EL (cell line): Measurements from ENCODE around the gene ASB13.
A peak's percentile ranks its signal among the peaks of the same experiment; 100 is the strongest.

Experiments
- DNase-seq: peaks from one replicate; pipeline ENCODE4 v3.0.0-alpha.2; 2016

ASB13 gene

DNA sequence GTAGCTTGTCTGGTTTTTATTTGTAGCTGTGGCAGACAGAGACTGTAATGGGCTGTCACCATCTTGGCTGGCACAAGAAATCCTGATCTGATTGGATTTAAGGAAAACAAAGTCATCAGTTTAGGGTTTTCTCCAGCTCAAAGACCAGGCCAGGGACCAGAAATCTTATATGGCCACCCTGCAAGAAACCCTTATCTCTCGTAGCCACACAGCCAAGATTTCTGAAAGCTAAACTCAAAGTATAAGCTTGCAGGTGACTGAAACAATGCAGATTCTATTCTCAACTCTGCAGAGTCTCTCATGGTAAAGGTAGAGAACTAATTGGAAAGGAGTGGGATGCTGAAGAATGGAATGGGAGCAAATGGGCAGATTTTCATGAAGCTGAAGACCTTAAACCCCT is 3.2 kb upstream of the ASB13 start:
- no peak for DNase-seq

- no peak for DNase-seq
Observed at GRCh38 chr10:5668429-5668828, 2.0 kb upstream of the ASB13 start.

GRCh38 chr10:5666841-5667630 is 641 bp upstream of the ASB13 start:
- DNase-seq: no peak

- no peak for DNase-seq
Observed at GRCh38 chr10:5665373-5666007, 905 bp downstream of the ASB13 start.

DNA sequence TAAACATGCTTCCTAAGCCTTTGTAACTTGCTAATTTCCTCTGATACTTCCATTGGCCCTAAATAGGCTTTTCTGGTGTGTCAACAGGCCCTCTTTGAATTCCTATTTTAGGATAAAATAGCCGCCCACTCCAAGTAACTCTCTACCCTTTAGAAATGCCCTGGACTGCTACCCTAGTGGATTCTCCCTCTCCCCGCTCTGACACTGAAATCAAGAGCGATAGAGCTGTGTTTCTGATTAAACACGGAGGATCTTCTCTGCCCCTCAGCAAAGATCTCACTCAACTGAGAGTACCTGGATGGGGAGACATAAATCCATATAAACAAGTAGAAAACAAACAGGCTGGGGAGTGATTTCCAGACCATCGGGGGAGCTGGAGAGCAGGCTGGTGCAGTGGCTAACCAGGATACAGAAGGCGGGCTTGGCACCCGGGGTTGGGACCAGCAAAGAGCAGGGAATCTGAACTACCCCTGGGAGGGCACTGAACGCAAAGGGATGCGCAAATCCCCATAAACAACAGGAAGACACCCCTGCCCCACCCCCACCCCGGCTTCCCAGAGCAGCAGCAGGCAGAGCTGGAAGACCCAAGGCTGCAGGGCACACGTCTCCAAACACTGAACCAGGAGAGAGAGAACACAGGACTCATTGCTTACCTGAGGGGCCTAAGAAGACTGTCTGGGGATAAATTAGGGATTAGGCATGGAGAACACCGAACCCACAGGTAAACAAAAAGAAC is 2.5 kb downstream of the ASB13 start:
- DNase-seq: no peak

DNA sequence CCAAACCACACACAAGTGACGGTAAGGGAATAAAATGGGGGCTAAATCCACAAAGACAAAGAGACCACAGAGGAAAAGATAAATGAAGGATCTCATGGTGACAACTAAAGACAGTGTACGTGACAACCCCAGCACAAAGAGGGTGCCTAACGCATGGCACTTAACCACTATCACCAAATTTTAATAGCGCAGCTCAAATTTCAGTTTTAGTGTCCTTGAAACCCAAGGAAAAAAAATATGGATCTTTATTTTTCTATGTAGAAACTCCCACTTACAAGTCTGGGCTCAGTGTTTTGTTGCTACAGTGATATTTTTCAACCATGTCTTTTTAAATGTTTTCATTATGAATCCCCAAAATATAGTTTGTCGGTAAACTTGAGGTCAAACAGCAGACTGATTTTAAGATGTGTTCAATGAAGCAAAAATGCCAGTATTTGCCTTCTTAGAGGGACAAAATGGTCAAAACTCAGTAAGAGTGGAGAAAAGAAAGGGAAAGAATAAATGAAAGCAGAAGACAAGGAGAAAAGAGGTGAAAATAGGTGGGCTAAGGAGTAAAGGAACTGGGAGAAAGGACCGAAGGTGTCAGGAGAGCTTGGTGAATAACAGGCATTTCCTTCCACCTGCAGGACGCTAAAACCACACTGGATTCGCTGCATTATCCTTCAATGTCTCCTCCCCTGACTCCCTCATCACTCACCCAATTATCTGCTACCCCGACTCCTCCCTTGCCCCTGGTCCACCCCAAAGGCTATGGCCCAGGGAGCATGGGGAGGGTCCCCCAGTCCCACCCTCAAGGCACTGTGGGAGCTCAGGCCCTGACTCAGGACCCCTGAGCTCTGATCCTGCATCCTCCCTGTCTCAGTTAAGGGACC is 3.5 kb downstream of the ASB13 start:
- DNase-seq: no peak

- DNase-seq: no peak
Observed at GRCh38 chr10:5661043-5661442, 5.4 kb downstream of the ASB13 start.

GRCh38 chr10:5659702-5660528 is 6.5 kb downstream of the ASB13 start:
- peak; percentile 74 for DNase-seq

GRCh38 chr10:5658871-5659618 is 7.3 kb downstream of the ASB13 start:
- no peak for DNase-seq

- no peak for DNase-seq
Observed at GRCh38 chr10:5656737-5657579, 9.4 kb downstream of the ASB13 start.

- DNase-seq: no peak
Observed at GRCh38 chr10:5655121-5655520, 11.3 kb downstream of the ASB13 start.

GRCh38 chr10:5654218-5654755 is 12.1 kb downstream of the ASB13 start:
- no peak for DNase-seq

DNA sequence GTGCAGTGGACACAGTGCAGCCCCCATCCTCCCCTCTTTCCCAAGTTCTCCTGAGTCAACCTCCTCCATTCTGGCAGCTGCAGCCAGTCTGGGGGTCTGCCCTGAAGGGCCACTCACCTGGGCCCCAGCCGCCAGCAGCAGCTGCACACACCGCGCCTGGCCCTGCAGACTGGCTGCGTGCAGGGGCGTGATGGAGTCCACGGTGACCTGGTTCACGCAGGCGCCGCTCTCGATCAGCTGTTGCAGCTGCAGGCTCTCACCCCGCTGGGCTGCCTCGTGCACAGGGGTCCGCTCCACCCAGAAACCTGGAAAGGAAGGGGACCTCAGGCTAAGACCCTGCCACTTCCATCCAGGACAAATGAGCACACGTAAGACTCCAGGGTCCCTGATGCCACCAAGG is 13.6 kb downstream of the ASB13 start:
- no peak for DNase-seq

DNA sequence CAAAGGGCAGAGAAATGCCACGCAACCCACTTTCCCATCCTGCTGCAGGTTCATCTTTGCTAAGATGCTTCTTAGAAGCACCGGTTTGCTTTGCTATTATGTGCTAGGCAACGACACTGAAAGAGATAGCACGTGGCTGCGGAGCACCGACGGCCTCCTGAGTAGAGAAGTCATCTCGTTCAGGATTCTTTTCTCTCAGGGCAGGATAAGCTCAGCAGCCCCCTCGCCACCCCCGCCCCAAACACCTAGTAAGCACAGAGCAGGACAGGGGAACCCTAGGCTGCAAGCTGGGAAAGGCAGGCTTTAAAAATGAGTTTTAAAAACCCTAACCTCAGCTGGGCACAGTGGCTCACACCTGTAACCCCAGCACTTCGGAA is 15.0 kb downstream of the ASB13 start:
- no peak for DNase-seq

GRCh38 chr10:5650664-5651387 is 15.6 kb downstream of the ASB13 start:
- no peak for DNase-seq

GRCh38 chr10:5649746-5650145 is 16.6 kb downstream of the ASB13 start:
- DNase-seq: no peak

DNA sequence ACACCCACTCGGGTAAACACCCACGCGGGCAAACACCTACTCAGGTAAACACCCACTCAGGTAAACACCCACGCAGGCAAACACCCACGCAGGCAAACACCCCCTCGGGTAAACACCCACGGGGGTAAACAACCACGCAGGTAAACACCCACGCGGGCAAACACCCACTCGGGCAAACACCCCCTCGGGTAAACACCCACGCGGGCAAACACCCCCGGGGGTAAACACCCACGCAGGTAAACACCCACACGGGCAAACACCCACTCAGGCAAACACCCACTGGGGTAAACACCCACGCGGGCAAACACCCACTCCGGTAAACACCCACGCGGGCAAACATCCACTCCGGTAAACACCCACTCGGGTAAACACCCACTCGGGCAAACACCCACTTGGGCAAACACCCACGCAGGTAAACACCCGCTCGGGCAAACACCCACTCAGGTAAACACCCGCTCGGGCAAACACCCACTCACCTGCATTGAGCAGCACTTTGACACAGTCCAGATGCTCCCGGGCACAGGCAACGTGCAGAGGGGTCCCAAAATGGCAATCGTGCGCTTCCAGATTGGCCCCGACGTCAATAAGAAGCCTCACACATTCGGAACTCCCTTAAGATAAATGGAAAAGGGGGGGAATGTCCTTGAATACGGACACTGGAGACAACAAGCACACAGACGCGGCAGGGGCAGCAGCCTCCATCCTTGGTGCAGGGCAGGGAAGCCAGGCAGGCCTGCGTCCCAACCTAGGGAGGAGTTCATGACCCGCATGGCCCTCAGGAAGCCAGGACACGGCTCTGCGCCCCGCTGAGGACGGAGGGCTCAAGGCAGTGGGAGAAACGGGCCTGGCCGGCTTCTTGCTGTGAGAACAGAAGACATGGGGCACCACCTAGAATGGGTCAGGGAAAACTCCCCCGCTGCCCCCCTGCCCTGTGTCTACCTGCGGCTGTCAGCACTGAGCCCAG is 17.6 kb downstream of the ASB13 start:
- DNase-seq: no peak
